KMS-11 (cell line): Measurements from ENCODE around the gene PPP1R9B.

Experiments
- H2AFZ ChIP-seq: fragments of 200-600 bp; sonication (generic); 2 replicates; pipeline ENCODE4 v1.6.1; 2016; ENCODE audit warnings: antibody characterized with exemption, mixed run types, low read depth
- H3K27ac ChIP-seq: fragments of 200-600 bp; sonication (generic); 2 replicates; pipeline ENCODE4 v1.6.1; 2016; ENCODE audit warnings: mild to moderate bottlenecking, mixed run types
- H3K27me3 ChIP-seq: fragments of 200-600 bp; sonication (generic); 2 replicates; pipeline ENCODE4 v1.6.1; 2017; ENCODE audit warnings: mild to moderate bottlenecking, low read depth, mixed run types, moderate library complexity; ENCODE audit not compliant: insufficient read depth
- H3K36me3 ChIP-seq: fragments of 200-600 bp; sonication (generic); 2 replicates; pipeline ENCODE4 v1.6.1; 2017; ENCODE audit warnings: mild to moderate bottlenecking, mixed run types; ENCODE audit not compliant: insufficient read depth
- H3K4me1 ChIP-seq: fragments of 200-600 bp; sonication (generic); 2 replicates; pipeline ENCODE4 v1.6.1; 2016; ENCODE audit warnings: mild to moderate bottlenecking, low read depth, mixed run types; ENCODE audit not compliant: poor library complexity, severe bottlenecking
- H3K4me2 ChIP-seq: fragments of 200-600 bp; sonication (generic); 2 replicates; pipeline ENCODE4 v1.7.0; 2016; ENCODE audit warnings: mild to moderate bottlenecking, mixed run types
- H3K4me3 ChIP-seq: fragments of 200-600 bp; sonication (generic); IDR thresholded peaks from 2 replicates; pipeline ENCODE4 v1.6.1; 2017; ENCODE audit warnings: low read depth, low read length, mixed read lengths; ENCODE audit not compliant: insufficient read depth
- H3K79me2 ChIP-seq: fragments of 200-600 bp; sonication (generic); 2 replicates; pipeline ENCODE4 v1.6.1; 2016; ENCODE audit warnings: low read depth, mixed run types; ENCODE audit not compliant: insufficient read depth
- H3K9ac ChIP-seq: fragments of 200-600 bp; sonication (generic); 2 replicates; pipeline ENCODE4 v1.6.1; 2016; ENCODE audit warnings: mild to moderate bottlenecking, mixed run types
- H4K20me1 ChIP-seq: fragments of 200-600 bp; sonication (generic); 2 replicates; pipeline ENCODE4 v1.6.1; 2016; ENCODE audit warnings: mild to moderate bottlenecking, mixed run types; ENCODE audit not compliant: insufficient read depth
- CTCF ChIP-seq: fragments of 200-600 bp; sonication (generic); conservative IDR thresholded peaks from 2 replicates; pipeline ENCODE4 v1.6.1; 2017; ENCODE audit warnings: low read depth, mild to moderate bottlenecking, antibody characterized with exemption, low read length, moderate library complexity, mixed read lengths

PPP1R9B gene

DNA sequence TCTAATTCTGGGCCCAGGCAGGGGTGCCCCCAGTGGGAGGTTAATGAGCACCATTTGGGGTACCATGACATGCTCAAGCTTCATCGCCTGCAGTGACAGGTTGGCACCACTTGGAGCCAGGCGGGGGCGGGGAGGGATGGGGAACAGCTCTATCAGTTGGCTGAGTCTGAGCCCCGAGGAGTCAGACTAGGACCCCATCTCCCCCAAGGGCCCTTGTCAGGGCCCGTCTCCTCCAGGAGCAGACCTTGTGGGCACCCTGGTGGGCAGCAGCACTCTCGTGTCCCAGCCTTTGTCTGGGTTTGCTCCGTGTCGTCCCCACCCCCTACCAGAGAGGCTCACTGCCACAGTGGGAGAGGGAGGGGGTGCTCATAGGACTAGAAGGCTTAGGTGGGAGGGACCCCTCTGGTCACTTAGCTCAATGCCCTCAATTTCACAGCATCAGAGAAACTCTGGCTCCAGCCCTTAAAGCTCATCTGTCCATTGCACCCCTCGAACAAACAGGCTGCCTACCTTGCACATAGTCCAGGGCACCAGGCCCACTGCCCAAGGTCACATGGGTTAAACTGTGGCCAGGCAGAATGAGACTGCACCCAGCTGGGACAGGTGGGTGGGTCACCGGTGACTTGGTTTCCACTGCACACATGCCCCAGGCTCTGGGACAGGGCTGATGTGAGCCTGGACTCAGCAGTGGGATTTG is 4.1 kb downstream of the PPP1R9B start:
- H2AFZ ChIP-seq, result no peak overlapping the region
- H3K4me1 ChIP-seq, result peaks cover 20% of the 10 kb centered on the region
- TF ChIP-seq CTCF, result no peak
- H3K27me3 ChIP-seq, result no peaks in the 10 kb centered on the region
- H3K4me3 ChIP-seq, result no peak overlapping the region
- no peak overlapping the region; the same call in 1 of the 2 replicates for H3K4me2 ChIP-seq
- H3K36me3 ChIP-seq, result peaks cover 6% of the 10 kb centered on the region; the same call in 1 of the 2 replicates
- H3K79me2 ChIP-seq, result peaks cover 47% of the 10 kb centered on the region
- H3K9ac ChIP-seq, result no peak overlapping the region
- H3K27ac ChIP-seq, result no peak overlapping the region
- H4K20me1 ChIP-seq, result no peaks in the 10 kb centered on the region

DNA sequence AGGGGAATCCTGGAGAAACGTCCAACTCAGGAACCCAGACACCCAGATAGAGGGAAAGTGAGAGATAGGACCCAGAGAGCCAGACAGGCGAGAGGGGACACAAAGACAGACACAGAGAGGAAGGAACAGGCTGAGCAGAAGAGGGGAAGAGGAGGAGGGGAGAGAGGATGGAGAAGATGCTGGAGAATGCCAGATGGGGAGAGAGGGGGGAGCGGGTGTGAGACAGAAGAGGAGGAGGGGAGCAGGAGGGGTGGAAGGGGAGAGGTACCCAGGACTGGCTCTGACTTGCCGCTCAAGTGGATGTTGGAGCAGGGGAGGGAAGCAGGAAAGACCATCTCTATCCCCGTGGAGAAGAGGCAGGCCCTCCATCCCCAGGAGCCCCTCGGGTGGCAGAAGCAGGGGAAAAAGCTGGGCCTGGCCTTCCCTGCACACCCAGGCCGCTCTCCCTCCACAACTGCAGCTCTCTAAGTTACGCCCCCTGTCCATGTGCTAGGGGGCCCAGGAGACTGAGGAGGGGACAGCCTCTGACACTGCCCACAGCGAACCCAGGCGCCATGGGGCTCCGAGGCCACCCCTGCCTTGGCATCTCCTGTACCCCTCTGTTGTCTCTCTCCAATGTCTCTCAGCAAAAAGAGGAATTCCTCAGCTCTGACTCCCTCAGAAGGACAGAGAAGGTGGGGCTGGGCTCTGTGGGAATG is 4.8 kb downstream of the PPP1R9B start:
- no peak overlapping the region for H3K9ac ChIP-seq
- no peaks in the 10 kb centered on the region for H4K20me1 ChIP-seq
- H3K4me1 ChIP-seq, result peaks cover 25% of the 10 kb centered on the region
- H3K79me2 ChIP-seq, result peaks cover 46% of the 10 kb centered on the region
- TF ChIP-seq CTCF, result no peak
- no peak overlapping the region for H3K4me3 ChIP-seq
- no peak overlapping the region for H3K4me2 ChIP-seq
- peaks cover 6% of the 10 kb centered on the region; the same call in 1 of the 2 replicates for H3K36me3 ChIP-seq
- H3K27me3 ChIP-seq, result no peaks in the 10 kb centered on the region
- H3K27ac ChIP-seq, result no peak overlapping the region
- no peak overlapping the region for H2AFZ ChIP-seq

DNA sequence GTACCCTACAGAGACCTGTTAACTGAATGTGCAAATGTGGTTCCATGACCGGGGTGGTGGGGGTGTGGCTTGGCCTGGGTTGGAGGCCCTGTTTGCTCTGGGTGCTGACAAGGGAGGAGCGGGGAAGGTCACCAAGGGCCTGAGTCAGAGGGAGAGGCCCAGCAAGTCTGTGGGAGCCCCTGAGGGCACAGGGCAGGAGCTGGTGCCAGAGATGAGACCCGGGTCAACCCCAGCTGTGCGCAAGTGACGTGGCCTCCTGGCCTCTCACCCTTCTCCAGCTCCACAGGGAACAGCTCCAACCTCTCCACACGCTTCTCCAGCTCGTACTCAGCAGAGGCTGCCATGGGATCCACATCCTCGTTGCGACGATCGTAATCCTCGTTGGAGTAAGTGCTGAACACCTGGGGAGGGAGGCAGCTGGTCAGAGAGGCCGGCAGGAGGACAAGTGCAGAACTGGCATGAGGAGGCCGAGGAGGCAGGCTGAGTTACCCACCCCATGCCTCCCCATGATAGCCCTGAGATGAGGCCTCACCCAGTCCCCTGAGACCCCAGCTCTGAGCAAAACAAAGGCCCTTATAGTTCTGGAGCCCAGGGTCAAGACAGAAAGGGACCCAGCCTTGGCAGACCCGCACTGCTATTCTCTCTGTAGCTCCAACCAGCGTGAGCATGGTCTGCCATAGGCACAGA is 5.5 kb downstream of the PPP1R9B start:
- Histone ChIP-seq H3K27ac (no peak overlapping the region), H2AFZ (no peak overlapping the region), H4K20me1 (no peaks in the 10 kb centered on the region), H3K4me1 (peaks cover 27% of the 10 kb centered on the region), H3K36me3 (peaks cover 6% of the 10 kb centered on the region; the same call in 1 of the 2 replicates), H3K79me2 (peaks cover 39% of the 10 kb centered on the region), H3K27me3 (no peaks in the 10 kb centered on the region), H3K4me2 (no peak overlapping the region), H3K4me3 (no peak overlapping the region), H3K9ac (no peak overlapping the region)
- TF ChIP-seq CTCF, result no peak

DNA sequence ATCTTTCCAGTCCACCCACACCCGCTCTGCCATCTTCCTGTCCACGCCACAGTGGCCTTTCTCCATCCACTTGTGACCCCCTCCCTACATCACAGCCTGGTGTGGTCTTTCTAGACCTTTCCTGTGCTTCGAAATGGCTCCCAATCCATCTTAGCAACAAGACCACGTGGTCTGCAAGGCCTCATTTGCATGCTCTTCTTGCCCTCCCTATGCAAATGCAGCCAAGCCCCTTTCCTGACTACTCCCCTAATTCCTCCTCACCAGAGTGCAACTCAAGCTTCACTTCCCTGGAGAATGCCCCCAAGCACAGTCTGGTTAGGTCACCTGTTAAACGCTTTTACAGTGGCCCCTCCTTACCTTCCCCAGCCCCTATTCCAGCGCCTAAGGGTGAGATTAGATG is 6.1 kb downstream of the PPP1R9B start:
- no peak overlapping the region for H2AFZ ChIP-seq
- no peak overlapping the region for H3K4me3 ChIP-seq
- peaks cover 9% of the 10 kb centered on the region; the same call in 1 of the 2 replicates for H3K36me3 ChIP-seq
- no peaks in the 10 kb centered on the region for H4K20me1 ChIP-seq
- no peak overlapping the region for H3K9ac ChIP-seq
- peaks cover 34% of the 10 kb centered on the region for H3K79me2 ChIP-seq
- no peak overlapping the region for H3K27ac ChIP-seq
- no peak overlapping the region for H3K4me2 ChIP-seq
- no peaks in the 10 kb centered on the region for H3K27me3 ChIP-seq
- H3K4me1 ChIP-seq, result peaks cover 27% of the 10 kb centered on the region
- no peak for TF ChIP-seq CTCF
